Naive B cell (primary cell): ENCODE measurements around the gene KERA. TPM values are rescaled to one million over a fixed set of nuclear protein-coding genes. Genes with fewer than 3 reads are reported as not detected.
A peak's percentile ranks its signal among the peaks of the same experiment; 100 is the strongest.

ENCODE experiments used
- ATAC-seq, 2 donors: fragments of 150-1000 bp; cut with Tn5 transposase; 2 replicates each; pipeline ENCODE4 v1.10.0; 2021; ENCODE audit warnings: low read depth in 2 of 2, mild to moderate bottlenecking in 2 of 2, moderate library complexity in 2 of 2
- DNase-seq: peaks from one replicate; pipeline ENCODE4 v3.0.0; 2022
- H3K27ac Mint-ChIP-seq, 6 donors: one replicate each; pipeline ENCODE4 v1.8.0; 2020 to 2022; ENCODE audit warnings: mild to moderate bottlenecking in 6 of 6, mixed read lengths in 6 of 6, moderate library complexity in 5 of 6, inconsistent platforms in 2 of 6
- H3K27me3 Mint-ChIP-seq, 3 donors: one replicate each; pipeline ENCODE4 v1.8.0; 2021 to 2022; ENCODE audit warnings: mixed read lengths in 3 of 3, mild to moderate bottlenecking in 1 of 3
- H3K36me3 Mint-ChIP-seq, 2 donors: one replicate each; pipeline ENCODE4 v1.8.0; 2020 to 2022; ENCODE audit warnings: mixed read lengths in 2 of 2, inconsistent platforms in 1 of 2, mild to moderate bottlenecking in 1 of 2
- H3K4me1 Mint-ChIP-seq, 3 donors: one replicate each; pipeline ENCODE4 v1.8.0; 2020 to 2022; ENCODE audit warnings: mixed read lengths in 3 of 3, inconsistent platforms in 1 of 3, mild to moderate bottlenecking in 1 of 3, moderate library complexity in 1 of 3
- H3K4me3 Mint-ChIP-seq, 8 donors: one replicate each; pipeline ENCODE4 v1.8.0; 2020 to 2022; ENCODE audit warnings: mild to moderate bottlenecking in 8 of 8, mixed read lengths in 8 of 8, moderate library complexity in 8 of 8, inconsistent platforms in 2 of 8
- H3K9me3 Mint-ChIP-seq, 7 donors: one replicate each; pipeline ENCODE4 v1.8.0; 2020 to 2022; ENCODE audit warnings: mixed read lengths in 7 of 7, mild to moderate bottlenecking in 5 of 7, inconsistent platforms in 2 of 7, moderate library complexity in 1 of 7
- polyA plus RNA-seq, 6 donors: library from polyadenylated mRNA; unstranded; fragments of 300-500 nt; fragmentation: Illumina TruSeq; gene quantifications; one replicate each; pipeline ENCODE4 v1.2.3, GENCODE V29; 2021; ENCODE audit warnings: low read depth in 6 of 6

Gene KERA
- not detected for polyA plus RNA-seq

- ATAC-seq = no peak
- Mint-ChIP-seq H3K27me3 (no peaks in the 10 kb centered on the region), H3K9me3 (no peaks in the 10 kb centered on the region), H3K27ac (no peak within 1 kb of the TSS), H3K36me3 (no peaks in the 10 kb centered on the region), H3K4me1 (no peaks in the 10 kb centered on the region), H3K4me3 (no peak within 1 kb of the TSS)
- DNase-seq = no peak
Observed at GRCh38 chr12:91057368-91058165, at the start of gene KERA. Gene KERA, minus strand, starts transcription at chr12:91058024. Its CDS starts 1,743 bp downstream, at chr12:91056281.

GRCh38 chr12:91106283-91106682, 48.5 kb upstream of the KERA start:
- Mint-ChIP-seq H3K4me3 (no peak overlapping the region), H3K4me1 (no peaks in the 10 kb centered on the region), H3K36me3 (no peaks in the 10 kb centered on the region), H3K9me3 (no peaks in the 10 kb centered on the region), H3K27me3 (no peaks in the 10 kb centered on the region), H3K27ac (no peak overlapping the region)
- DNase-seq = no peak
- ATAC-seq = no peak

GRCh38 chr12:91105807-91106206, 48.0 kb upstream of the KERA start:
- Mint-ChIP-seq H3K36me3 (no peaks in the 10 kb centered on the region), H3K9me3 (no peaks in the 10 kb centered on the region)

GRCh38 chr12:91104812-91105466, 47.1 kb upstream of the KERA start:
- no peak for ATAC-seq
- H3K9me3 Mint-ChIP-seq = no peaks in the 10 kb centered on the region
- H3K4me3 Mint-ChIP-seq = no peak overlapping the region
- no peaks in the 10 kb centered on the region for H3K4me1 Mint-ChIP-seq
- no peaks in the 10 kb centered on the region for H3K27me3 Mint-ChIP-seq
- no peaks in the 10 kb centered on the region for H3K36me3 Mint-ChIP-seq
- DNase-seq = no peak
- no peak overlapping the region for H3K27ac Mint-ChIP-seq

More at GRCh38 chr12:91105807-91106206, 48.0 kb upstream of the KERA start:
- DNase-seq = no peak
- ATAC-seq = no peak
- no peaks in the 10 kb centered on the region for H3K27me3 Mint-ChIP-seq
- no peaks in the 10 kb centered on the region for H3K4me1 Mint-ChIP-seq
- H3K4me3 Mint-ChIP-seq = no peak overlapping the region
- H3K27ac Mint-ChIP-seq = no peak overlapping the region

- H3K27me3 Mint-ChIP-seq = no peaks in the 10 kb centered on the region
- H3K36me3 Mint-ChIP-seq = no peaks in the 10 kb centered on the region
- H3K4me1 Mint-ChIP-seq = peaks cover 0 to under 1% (median 0%) of the 10 kb centered on the region in 3 donors
- DNase-seq = no peak
- no peaks in the 10 kb centered on the region for H3K9me3 Mint-ChIP-seq
- H3K4me3 Mint-ChIP-seq = no peak overlapping the region
- H3K27ac Mint-ChIP-seq = no peak overlapping the region
- no peak for ATAC-seq
Observed at GRCh38 chr12:91103624-91104023, 45.8 kb upstream of the KERA start.

- ATAC-seq = no peak
- Mint-ChIP-seq H3K27me3 (no peaks in the 10 kb centered on the region), H3K27ac (no peak overlapping the region), H3K36me3 (no peaks in the 10 kb centered on the region), H3K4me3 (no peak overlapping the region), H3K4me1 (peaks cover 0 to 4% (median 0%) of the 10 kb centered on the region in 3 donors), H3K9me3 (no peaks in the 10 kb centered on the region)
- no peak for DNase-seq
Observed at GRCh38 chr12:91103101-91103500, 45.3 kb upstream of the KERA start.

- DNase-seq (no peak), ATAC-seq (no peak)
- H3K4me3 Mint-ChIP-seq = no peak overlapping the region
- H3K36me3 Mint-ChIP-seq = no peaks in the 10 kb centered on the region
- H3K4me1 Mint-ChIP-seq = peaks cover 0 to 4% (median 0%) of the 10 kb centered on the region in 3 donors
- no peaks in the 10 kb centered on the region for H3K9me3 Mint-ChIP-seq
- no peaks in the 10 kb centered on the region for H3K27me3 Mint-ChIP-seq
- no peak overlapping the region for H3K27ac Mint-ChIP-seq
Observed at GRCh38 chr12:91100906-91101305, 43.1 kb upstream of the KERA start.

GRCh38 chr12:91099836-91100235, 42.0 kb upstream of the KERA start:
- Mint-ChIP-seq H3K9me3 (no peaks in the 10 kb centered on the region), H3K36me3 (no peaks in the 10 kb centered on the region), H3K4me3 (no peak overlapping the region), H3K4me1 (peaks cover 0 to 4% (median 0%) of the 10 kb centered on the region in 3 donors), H3K27me3 (no peaks in the 10 kb centered on the region), H3K27ac (no peak overlapping the region)
- ATAC-seq = no peak
- no peak for DNase-seq

- no peaks in the 10 kb centered on the region for H3K27me3 Mint-ChIP-seq
- no peak for DNase-seq
- no peaks in the 10 kb centered on the region for H3K9me3 Mint-ChIP-seq
- no peak for ATAC-seq
- no peak overlapping the region for H3K27ac Mint-ChIP-seq
- no peak overlapping the region for H3K4me3 Mint-ChIP-seq
- peaks cover 0 to 4% (median 0%) of the 10 kb centered on the region in 3 donors for H3K4me1 Mint-ChIP-seq
- no peaks in the 10 kb centered on the region for H3K36me3 Mint-ChIP-seq
Observed at GRCh38 chr12:91099341-91099740, 41.5 kb upstream of the KERA start.

GRCh38 chr12:91098941-91099340, 41.1 kb upstream of the KERA start:
- no peak for DNase-seq
- Mint-ChIP-seq H3K4me1 (peaks cover 0 to 4% (median 0%) of the 10 kb centered on the region in 3 donors), H3K27ac (no peak overlapping the region), H3K27me3 (no peaks in the 10 kb centered on the region), H3K4me3 (no peak overlapping the region), H3K36me3 (no peaks in the 10 kb centered on the region), H3K9me3 (no peaks in the 10 kb centered on the region)
- ATAC-seq = no peak

GRCh38 chr12:91098461-91098860, 40.6 kb upstream of the KERA start:
- ATAC-seq = no peak
- H3K4me1 Mint-ChIP-seq = peaks cover 0 to 4% (median 0%) of the 10 kb centered on the region in 3 donors
- no peaks in the 10 kb centered on the region for H3K27me3 Mint-ChIP-seq
- H3K27ac Mint-ChIP-seq = peak overlapping the region in 1 of 6 donors; percentile 0
- no peaks in the 10 kb centered on the region for H3K9me3 Mint-ChIP-seq
- H3K36me3 Mint-ChIP-seq = no peaks in the 10 kb centered on the region
- H3K4me3 Mint-ChIP-seq = no peak overlapping the region
- no peak for DNase-seq

- no peaks in the 10 kb centered on the region for H3K27me3 Mint-ChIP-seq
Observed at GRCh38 chr12:91094957-91095356, 37.1 kb upstream of the KERA start.

GRCh38 chr12:91094032-91094662, 36.3 kb upstream of the KERA start:
- Mint-ChIP-seq H3K27ac (peak overlapping the region in 1 of 6 donors; percentile 10), H3K9me3 (peaks cover 4 to 19% (median 13%) of the 10 kb centered on the region in 7 donors), H3K36me3 (peaks cover 0 to 4% of the 10 kb centered on the region in 2 donors), H3K4me1 (peaks cover 0 to 4% (median 0%) of the 10 kb centered on the region in 3 donors), H3K4me3 (no peak overlapping the region), H3K27me3 (no peaks in the 10 kb centered on the region)
- no peak for DNase-seq
- no peak for ATAC-seq

More at GRCh38 chr12:91094957-91095356, 37.1 kb upstream of the KERA start:
- ATAC-seq = no peak
- no peaks in the 10 kb centered on the region for H3K36me3 Mint-ChIP-seq
- H3K9me3 Mint-ChIP-seq = peaks cover 0 to 11% (median 7%) of the 10 kb centered on the region in 7 donors
- DNase-seq = no peak
- no peak overlapping the region for H3K4me3 Mint-ChIP-seq
- H3K4me1 Mint-ChIP-seq = peaks cover 0 to 4% (median 0%) of the 10 kb centered on the region in 3 donors
- no peak overlapping the region for H3K27ac Mint-ChIP-seq
